Adipocyte (in vitro differentiated cells): ENCODE data around the gene SPATS2.
"Not testable (repeated sequence)": the region's sequence is repeated elsewhere in the genome, so short reads cannot be mapped to it uniquely, and the experiment has no call there.

ENCODE experiments used
- DNase-seq: peaks from one replicate; pipeline ENCODE4 v3.0.0-alpha.2; 2015; ENCODE audit warnings: low read depth
- H3K27me3 ChIP-seq: replicated peaks from 2 replicates; pipeline ENCODE4 v1.7.0; 2013; ENCODE audit warnings: mild to moderate bottlenecking, low read length, moderate library complexity; ENCODE audit not compliant: control insufficient read depth, insufficient read depth
- H3K36me3 ChIP-seq: 2 replicates; pipeline ENCODE4 v1.7.0; 2013; ENCODE audit warnings: low read length, mild to moderate bottlenecking, moderate library complexity; ENCODE audit not compliant: control insufficient read depth, insufficient read depth, severe bottlenecking
- H3K4me1 ChIP-seq: 2 replicates; pipeline ENCODE4 v1.7.0; 2013; ENCODE audit warnings: mild to moderate bottlenecking, low read length, moderate library complexity; ENCODE audit not compliant: control insufficient read depth, insufficient read depth
- H3K4me3 ChIP-seq: 2 replicates; pipeline ENCODE4 v1.7.0; 2013; ENCODE audit warnings: mild to moderate bottlenecking, low read length, moderate library complexity
- H3K9ac ChIP-seq: 2 replicates; pipeline ENCODE4 v1.7.0; 2013; ENCODE audit warnings: mild to moderate bottlenecking, low read length, moderate library complexity
- H3K9me3 ChIP-seq: 2 replicates; pipeline ENCODE4 v1.7.0; 2013; ENCODE audit warnings: mild to moderate bottlenecking, low read length, moderate library complexity; ENCODE audit not compliant: control insufficient read depth

The SPATS2 gene

GRCh38 chr12:49362077-49362476, 5.2 kb upstream of the SPATS2 start:
- Histone ChIP-seq H3K4me1 (peaks cover 31% of the 10 kb centered on the region), H3K9me3 (no peaks in the 10 kb centered on the region), H3K4me3 (no peak overlapping the region), H3K36me3 (no peaks in the 10 kb centered on the region), H3K27me3 (no peaks in the 10 kb centered on the region), H3K9ac (no peak overlapping the region)
- no peak for DNase-seq

- peak; percentile 83 for DNase-seq
- H3K27me3 ChIP-seq, result no peaks in the 10 kb centered on the region
These were observed 2.3 kb upstream of the SPATS2 start for GRCh38 chr12:49364989-49365388.

DNA sequence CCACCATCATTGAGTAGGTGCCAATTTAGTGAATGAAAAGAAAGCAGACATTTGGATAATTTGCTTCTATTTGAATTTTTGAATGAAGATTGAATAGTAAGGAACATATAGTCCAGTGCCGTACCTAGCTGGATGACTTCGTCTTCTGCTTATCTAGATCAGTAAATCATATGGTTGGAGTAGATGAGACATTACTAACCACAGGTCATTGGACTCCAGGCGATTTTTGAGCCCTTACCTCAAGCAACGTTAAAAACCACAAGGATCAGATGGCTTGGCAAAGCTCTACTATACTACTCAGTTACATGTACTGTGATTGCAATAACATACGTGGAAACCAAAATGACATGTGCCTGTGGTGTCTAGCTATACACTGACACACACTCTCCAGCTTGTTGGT, 1.7 kb upstream of the SPATS2 start:
- H3K9me3 ChIP-seq, result no peaks in the 10 kb centered on the region
- DNase-seq, result peak; percentile 38
- no peaks in the 10 kb centered on the region for H3K36me3 ChIP-seq
- no peaks in the 10 kb centered on the region for H3K27me3 ChIP-seq
- H3K9ac ChIP-seq, result no peak overlapping the region
- no peak overlapping the region for H3K4me3 ChIP-seq
- H3K4me1 ChIP-seq, result peaks cover 29% of the 10 kb centered on the region

More at GRCh38 chr12:49364989-49365388, 2.3 kb upstream of the SPATS2 start:
- H3K4me3 ChIP-seq, result no peak overlapping the region
- H3K9ac ChIP-seq, result no peak overlapping the region
- H3K4me1 ChIP-seq, result peaks cover 29% of the 10 kb centered on the region
- H3K36me3 ChIP-seq, result no peaks in the 10 kb centered on the region
- no peaks in the 10 kb centered on the region for H3K9me3 ChIP-seq

- Histone ChIP-seq H3K36me3 (no peaks in the 10 kb centered on the region), H3K9me3 (no peaks in the 10 kb centered on the region), H3K9ac (peak overlapping the region; percentile 97), H3K27me3 (no peaks in the 10 kb centered on the region), H3K4me3 (peak overlapping the region; percentile 81), H3K4me1 (peaks cover 29% of the 10 kb centered on the region)
- no peak for DNase-seq
These were observed 1.1 kb upstream of the SPATS2 start for GRCh38 chr12:49366096-49366651.

DNA sequence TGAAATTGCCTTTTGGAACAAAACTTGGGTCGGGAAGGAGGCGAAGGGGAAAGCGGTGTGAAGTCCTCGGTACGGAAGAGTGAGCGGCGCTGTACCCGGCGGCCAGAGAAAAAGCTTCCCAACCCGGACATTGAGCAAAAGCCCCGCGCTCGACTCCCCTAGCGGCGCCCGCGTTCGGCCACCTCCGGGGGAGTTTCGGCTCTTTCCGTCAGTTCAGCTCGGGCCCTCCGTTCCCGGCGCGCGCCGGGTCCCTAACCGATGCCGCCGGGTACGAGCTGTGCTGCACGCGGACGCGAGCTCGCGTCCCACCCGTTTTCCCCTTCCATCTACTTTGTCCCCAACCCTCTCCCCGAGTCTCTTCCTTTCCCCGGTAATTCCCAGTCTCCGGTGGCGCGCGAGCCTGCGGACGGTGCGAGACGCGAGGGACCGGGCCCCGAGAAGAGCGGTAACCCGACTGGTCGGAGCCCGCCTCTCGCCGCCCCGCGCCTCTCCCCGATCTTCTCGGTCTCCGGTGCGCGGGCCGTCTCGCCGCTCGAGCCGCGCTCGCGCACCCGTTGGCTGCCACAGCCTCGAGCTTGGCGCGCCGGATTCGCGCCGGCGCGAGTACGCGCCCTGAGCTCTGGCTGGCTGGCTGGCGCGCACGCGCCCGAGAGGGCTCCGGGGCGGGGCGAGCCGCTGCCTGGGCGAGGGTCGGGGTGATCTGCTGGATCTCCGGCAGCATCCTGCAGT, 446 bp upstream of the SPATS2 start:
- H3K9me3 ChIP-seq, result no peaks in the 10 kb centered on the region
- H3K9ac ChIP-seq, result peak overlapping the region; percentile 97
- no peaks in the 10 kb centered on the region for H3K27me3 ChIP-seq
- H3K36me3 ChIP-seq, result no peaks in the 10 kb centered on the region
- peak overlapping the region; percentile 81 for H3K4me3 ChIP-seq
- DNase-seq, result peak; percentile 96
- peaks cover 29% of the 10 kb centered on the region for H3K4me1 ChIP-seq

GRCh38 chr12:49368240-49368600, 958 bp downstream of the SPATS2 start:
- no peaks in the 10 kb centered on the region for H3K9me3 ChIP-seq
- H3K4me3 ChIP-seq, result peak overlapping the region; percentile 81
- H3K27me3 ChIP-seq, result no peaks in the 10 kb centered on the region
- H3K9ac ChIP-seq, result peak overlapping the region; percentile 97
- peaks cover 29% of the 10 kb centered on the region for H3K4me1 ChIP-seq
- peak; percentile 21 for DNase-seq
- no peaks in the 10 kb centered on the region for H3K36me3 ChIP-seq

DNA sequence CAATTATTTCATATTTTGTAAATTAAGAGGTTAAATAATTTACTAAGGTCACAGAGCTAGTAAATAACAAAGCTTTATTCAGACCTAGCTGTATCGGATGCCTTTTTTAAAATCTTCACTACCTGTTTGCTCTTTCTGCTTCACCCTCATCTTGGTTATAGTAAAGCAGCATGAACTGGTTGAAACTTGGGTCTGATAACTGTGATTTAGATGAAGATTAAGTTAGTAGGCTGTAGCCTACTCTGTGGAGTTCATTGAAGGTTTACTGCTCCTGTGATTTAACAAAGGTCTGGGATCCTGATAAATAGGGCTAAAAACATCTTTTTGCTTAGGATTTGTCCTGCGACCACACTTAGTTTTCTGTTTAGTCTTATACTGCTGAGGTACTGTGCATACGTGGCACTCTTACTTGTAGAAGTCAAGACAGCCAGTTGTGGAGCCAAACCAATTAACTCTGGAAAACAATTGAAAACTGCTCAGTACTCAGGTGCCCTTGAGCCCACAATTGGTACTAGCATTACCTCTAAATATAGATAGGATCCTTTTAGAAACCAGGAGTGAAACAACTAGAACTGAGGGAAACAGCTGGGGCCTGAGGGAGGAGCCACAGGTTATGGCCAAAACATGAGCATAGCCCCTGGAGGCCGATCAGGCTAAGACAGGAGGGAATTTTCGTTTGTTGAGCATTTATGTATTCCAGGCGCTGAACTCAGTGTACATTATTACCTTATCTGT, 2.3 kb downstream of the SPATS2 start:
- DNase-seq, result peak; percentile 55
- H3K4me3 ChIP-seq, result peak overlapping the region; percentile 40
- H3K9me3 ChIP-seq, result no peaks in the 10 kb centered on the region
- no peak overlapping the region for H3K9ac ChIP-seq
- H3K27me3 ChIP-seq, result no peaks in the 10 kb centered on the region
- no peaks in the 10 kb centered on the region for H3K36me3 ChIP-seq
- peaks cover 29% of the 10 kb centered on the region for H3K4me1 ChIP-seq

- no peak overlapping the region for H3K4me3 ChIP-seq
- no peak for DNase-seq
- no peak overlapping the region for H3K9ac ChIP-seq
- H3K27me3 ChIP-seq, result no peaks in the 10 kb centered on the region
- no peaks in the 10 kb centered on the region for H3K36me3 ChIP-seq
- peaks cover 21% of the 10 kb centered on the region for H3K4me1 ChIP-seq
- H3K9me3 ChIP-seq, result no peaks in the 10 kb centered on the region
These were observed 3.3 kb downstream of the SPATS2 start for GRCh38 chr12:49370539-49370938.

DNA sequence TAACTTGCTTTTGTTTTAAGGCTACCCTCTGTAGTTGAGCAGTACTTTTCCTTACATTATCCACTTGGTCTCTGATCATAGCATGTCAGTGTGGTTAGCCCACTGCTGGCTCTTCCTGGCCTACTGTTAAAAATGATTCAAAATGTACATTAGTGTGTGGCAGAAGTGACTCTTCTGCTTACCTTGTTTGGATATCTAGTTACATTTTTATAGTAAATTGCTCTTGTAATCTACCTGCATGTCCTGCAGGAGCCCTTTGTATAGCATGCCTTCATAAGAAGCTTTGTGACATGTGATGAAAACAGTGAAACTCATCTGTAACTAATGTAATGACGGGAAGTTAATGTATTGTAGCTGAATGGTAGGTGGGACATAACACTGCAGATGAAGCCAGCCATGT, 8.1 kb downstream of the SPATS2 start:
- H3K9me3 ChIP-seq, result no peaks in the 10 kb centered on the region
- no peak overlapping the region for H3K9ac ChIP-seq
- no peaks in the 10 kb centered on the region for H3K4me1 ChIP-seq
- H3K36me3 ChIP-seq, result no peaks in the 10 kb centered on the region
- no peak for DNase-seq
- H3K27me3 ChIP-seq, result no peaks in the 10 kb centered on the region
- no peak overlapping the region for H3K4me3 ChIP-seq

DNA sequence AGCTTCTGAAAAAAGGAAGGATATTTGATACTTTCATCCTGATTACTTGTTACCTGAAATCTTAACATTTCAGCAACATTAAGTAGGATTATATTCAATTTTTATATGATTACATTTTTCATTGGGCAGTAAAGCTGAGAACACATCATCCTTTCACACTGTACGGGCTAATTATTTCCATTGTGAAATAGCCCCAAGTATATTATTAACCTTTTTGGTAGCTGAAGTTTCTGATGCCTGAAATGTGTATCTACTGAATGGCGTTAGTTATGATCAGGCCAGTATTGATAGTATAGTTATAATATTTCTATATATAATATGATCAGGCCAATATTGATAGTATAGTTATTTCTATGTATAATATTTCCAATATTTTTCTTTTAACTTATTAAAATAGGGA, 10.1 kb downstream of the SPATS2 start:
- Histone ChIP-seq H3K9ac (no peak overlapping the region), H3K4me3 (no peak overlapping the region), H3K4me1 (peaks cover 7% of the 10 kb centered on the region), H3K36me3 (no peaks in the 10 kb centered on the region), H3K9me3 (no peaks in the 10 kb centered on the region), H3K27me3 (no peaks in the 10 kb centered on the region)
- no peak for DNase-seq

DNA sequence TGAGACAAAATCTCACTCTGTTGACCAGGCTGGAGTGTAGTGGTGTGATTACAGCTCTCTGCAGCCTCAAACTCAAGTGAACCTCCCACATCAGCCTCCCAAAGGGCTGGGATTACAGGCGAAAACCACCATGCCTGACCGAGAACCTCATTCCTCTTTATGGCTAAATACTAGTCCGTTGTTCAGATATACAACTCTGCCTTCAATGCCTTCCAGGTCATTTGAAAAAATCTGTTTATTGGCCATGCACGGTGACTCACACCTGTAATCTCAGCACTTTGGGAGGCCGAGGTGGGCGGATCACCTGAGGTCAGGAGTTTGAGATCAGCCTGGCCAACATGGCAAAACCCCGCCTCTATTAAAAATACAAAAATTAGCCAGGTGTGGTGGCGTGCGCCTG, 12.9 kb downstream of the SPATS2 start:
- not testable (repeated sequence) for H3K27me3 ChIP-seq, H3K9ac ChIP-seq, H3K4me1 ChIP-seq, H3K4me3 ChIP-seq, H3K36me3 ChIP-seq, DNase-seq, H3K9me3 ChIP-seq
